Ascending aorta (tissue), 2 donors: ENCODE results near the gene CEACAM21. TPM values are rescaled to one million over a fixed set of nuclear protein-coding genes. Genes with fewer than 3 reads are reported as not detected.

Experiments used
- DNase-seq, 2 donors: peaks; one replicate each; pipeline ENCODE4 v3.0.0-alpha.2; 2019; ENCODE audit warnings: low spot score in 2 of 2
- H3K27ac ChIP-seq, 2 donors: fragments of 200-600 bp; sonication (generic); one replicate each; pipeline ENCODE4 v1.5.1; 2016 to 2017; ENCODE audit warnings: mild to moderate bottlenecking in 1 of 2
- H3K27me3 ChIP-seq: fragments of 200-600 bp; sonication (generic); one replicate; pipeline ENCODE4 v1.5.1; 2017
- H3K36me3 ChIP-seq, 2 donors: fragments of 200-600 bp; sonication (generic); one replicate each; pipeline ENCODE4 v1.5.1; 2016
- H3K4me1 ChIP-seq, 2 donors: fragments of 200-600 bp; sonication (generic); one replicate each; pipeline ENCODE4 v1.5.1; 2016 to 2017; ENCODE audit warnings: mild to moderate bottlenecking in 1 of 2
- H3K4me3 ChIP-seq, 2 donors: fragments of 200-600 bp; sonication (generic); one replicate each; pipeline ENCODE4 v1.5.1; 2016 to 2017; ENCODE audit warnings: mild to moderate bottlenecking in 1 of 2
- H3K9me3 ChIP-seq, 2 donors: fragments of 200-600 bp; sonication (generic); one replicate each; pipeline ENCODE4 v1.5.1; 2016
- CTCF ChIP-seq, 3 experiments: fragments of 200-600 bp in 2 of 3; fragments of 450-650 bp in 1 of 3; sonication (generic) in 2 of 3; IDR thresholded peaks; one replicate each; pipeline ENCODE4 v1.5.1; 2016 to 2019; ENCODE audit warnings: antibody characterized with exemption in 3 of 3, mild to moderate bottlenecking in 1 of 3, moderate library complexity in 1 of 3
- intact Hi-C: fragments of 100-400 bp; cut with DNase I; formaldehyde crosslinking; loops from one replicate; pipeline ENCODE4 v1.15.1; 2023
- total RNA-seq: library from RNA; depleted of rRNA; stranded (reverse); fragments of >200 nt; gene quantifications from one replicate; pipeline ENCODE4 v1.1.0, GENCODE V29; 2016

Gene CEACAM21
- total RNA-seq, 1 donor from 2014 or later = not detected

- TF ChIP-seq CTCF (IDR thresholded peaks at IDR 0.05) = no peak
- Histone ChIP-seq H3K27me3 (no peaks in the 10 kb centered on the region), H3K4me1 (no peaks in the 10 kb centered on the region), H3K9me3 (no peaks in the 10 kb centered on the region), H3K4me3 (no peak overlapping the region), H3K36me3 (no peaks in the 10 kb centered on the region), H3K27ac (no peak overlapping the region)
- no peak for DNase-seq
- intact Hi-C loops = no loop called here
Observed at GRCh38 chr19:41617941-41618730, 42.2 kb downstream of the CEACAM21 start.

- TF ChIP-seq CTCF (IDR thresholded peaks at IDR 0.05) = no peak
- Histone ChIP-seq H3K4me3 (no peak overlapping the region), H3K36me3 (no peaks in the 10 kb centered on the region), H3K4me1 (no peaks in the 10 kb centered on the region), H3K27ac (no peak overlapping the region), H3K9me3 (no peaks in the 10 kb centered on the region), H3K27me3 (no peaks in the 10 kb centered on the region)
- intact Hi-C loops = no loop called here
- DNase-seq = no peak
Observed at GRCh38 chr19:41619018-41619556, 43.1 kb downstream of the CEACAM21 start.

- H3K4me3 ChIP-seq = no peak overlapping the region
- H3K36me3 ChIP-seq = no peaks in the 10 kb centered on the region
- no peaks in the 10 kb centered on the region for H3K4me1 ChIP-seq
- DNase-seq = no peak
- H3K9me3 ChIP-seq = no peaks in the 10 kb centered on the region
- intact Hi-C loops = no loop called here
- no peaks in the 10 kb centered on the region for H3K27me3 ChIP-seq
- no peak overlapping the region for H3K27ac ChIP-seq
- no peak for TF ChIP-seq CTCF (IDR thresholded peaks at IDR 0.05)
Observed at GRCh38 chr19:41620171-41620570, 44.2 kb downstream of the CEACAM21 start.

GRCh38 chr19:41621226-41621625 is 45.3 kb downstream of the CEACAM21 start:
- Histone ChIP-seq H3K4me1 (no peaks in the 10 kb centered on the region), H3K36me3 (no peaks in the 10 kb centered on the region), H3K9me3 (no peaks in the 10 kb centered on the region), H3K27ac (no peak overlapping the region), H3K4me3 (no peak overlapping the region), H3K27me3 (no peaks in the 10 kb centered on the region)
- intact Hi-C loops = no loop called here
- no peak for DNase-seq
- TF ChIP-seq CTCF (IDR thresholded peaks at IDR 0.05) = no peak

GRCh38 chr19:41621654-41622053 is 45.7 kb downstream of the CEACAM21 start:
- no peak for TF ChIP-seq CTCF (IDR thresholded peaks at IDR 0.05)
- Histone ChIP-seq H3K27me3 (no peaks in the 10 kb centered on the region), H3K9me3 (no peaks in the 10 kb centered on the region), H3K36me3 (no peaks in the 10 kb centered on the region), H3K4me3 (no peak overlapping the region), H3K4me1 (no peaks in the 10 kb centered on the region), H3K27ac (no peak overlapping the region)
- intact Hi-C loops = no loop called here
- no peak for DNase-seq
